GM21786 (cell line): Measurements from ENCODE around the gene RPL28.
"Not testable (repeated sequence)": the region's sequence is repeated elsewhere in the genome, so short reads cannot be mapped to it uniquely, and the experiment has no call there.

Experiments used
- ATAC-seq: cut with Tn5 transposase; IDR thresholded peaks from one replicate; pipeline ENCODE4 v1.9.1; 2021; ENCODE audit not compliant: unreplicated experiment

Gene RPL28

GRCh38 chr19:55421281-55421680 is 35.5 kb downstream of the RPL28 start:
- not testable (repeated sequence) for ATAC-seq

GRCh38 chr19:55423225-55424005 is 37.7 kb downstream of the RPL28 start:
- no peak for ATAC-seq

GRCh38 chr19:55424518-55424917 is 38.8 kb downstream of the RPL28 start:
- ATAC-seq: no peak

GRCh38 chr19:55426042-55426441 is 40.3 kb downstream of the RPL28 start:
- no peak for ATAC-seq

- ATAC-seq: no peak
Observed at GRCh38 chr19:55431183-55431582, 45.5 kb downstream of the RPL28 start.

- ATAC-seq: no peak
Observed at GRCh38 chr19:55432241-55432959, 46.7 kb downstream of the RPL28 start.

GRCh38 chr19:55433292-55433691 is 47.6 kb downstream of the RPL28 start:
- no peak for ATAC-seq

GRCh38 chr19:55434356-55434919 is 48.7 kb downstream of the RPL28 start:
- no peak for ATAC-seq

- no peak for ATAC-seq
Observed at GRCh38 chr19:55435020-55435419, 49.3 kb downstream of the RPL28 start.

- ATAC-seq: no peak
Observed at GRCh38 chr19:55436847-55437246, 51.1 kb downstream of the RPL28 start.

GRCh38 chr19:55437410-55437809 is 51.7 kb downstream of the RPL28 start:
- ATAC-seq: no peak

GRCh38 chr19:55439052-55439451 is 53.3 kb downstream of the RPL28 start:
- ATAC-seq: no peak

GRCh38 chr19:55440411-55441105 is 54.8 kb downstream of the RPL28 start:
- ATAC-seq: no peak

GRCh38 chr19:55441319-55441691 is 55.6 kb downstream of the RPL28 start:
- ATAC-seq: no peak

- ATAC-seq: no peak
Observed at GRCh38 chr19:55441692-55442321, 56.1 kb downstream of the RPL28 start.

- no peak for ATAC-seq
Observed at GRCh38 chr19:55442372-55442961, 56.7 kb downstream of the RPL28 start.

- ATAC-seq: no peak
Observed at GRCh38 chr19:55443045-55443823, 57.5 kb downstream of the RPL28 start, which contains the start of gene SHISA7. SHISA7 (minus strand) TSS chr19:55443300; CDS start chr19:55442863, 437 bp downstream.

- no peak for ATAC-seq
Observed at GRCh38 chr19:55443824-55444480, 58.2 kb downstream of the RPL28 start.

- no peak for ATAC-seq
Observed at GRCh38 chr19:55444646-55445045, 58.9 kb downstream of the RPL28 start.
